HUES48 (cell line): ENCODE data around the gene LYRM4.

ENCODE experiments used
- H3K27ac ChIP-seq: one replicate; pipeline ENCODE4 v1.7.0; 2013; ENCODE audit warnings: low read depth, low read length, inconsistent platforms
- H3K27me3 ChIP-seq: 2 replicates; pipeline ENCODE4 v1.6.1; 2013; ENCODE audit warnings: mild to moderate bottlenecking, low read length; ENCODE audit not compliant: control insufficient read depth, insufficient read depth
- H3K36me3 ChIP-seq: 2 replicates; pipeline ENCODE4 v1.6.1; 2013; ENCODE audit warnings: low read length; ENCODE audit not compliant: control insufficient read depth, insufficient read depth
- H3K4me1 ChIP-seq: 2 replicates; pipeline ENCODE4 v1.6.1; 2013; ENCODE audit warnings: mild to moderate bottlenecking, low read length; ENCODE audit not compliant: control insufficient read depth, insufficient read depth
- H3K4me3 ChIP-seq: 2 replicates; pipeline ENCODE4 v1.5.1; 2013; ENCODE audit warnings: mild to moderate bottlenecking, low read depth, low read length
- H3K9ac ChIP-seq: 2 replicates; pipeline ENCODE4 v1.6.1; 2013; ENCODE audit warnings: mild to moderate bottlenecking, low read depth, low read length, moderate library complexity
- H3K9me3 ChIP-seq: 2 replicates; pipeline ENCODE4 v1.6.1; 2013; ENCODE audit warnings: low read length; ENCODE audit not compliant: control insufficient read depth, insufficient read depth

Gene LYRM4

GRCh38 chr6:5260661-5261544, at the start of gene LYRM4, which contains the start of gene FARS2:
TSS of gene LYRM4 (minus strand) at chr6:5260950. CDS start at chr6:5260733, 217 bp downstream.
TSS of gene FARS2 (plus strand) at chr6:5261513.
- Histone ChIP-seq H3K27ac (peak within 1 kb of the TSS; percentile 99), H3K27me3 (no peaks in the 10 kb centered on the region), H3K36me3 (peaks cover 13% of the 10 kb centered on the region), H3K9me3 (no peaks in the 10 kb centered on the region), H3K4me1 (peaks cover 3% of the 10 kb centered on the region; the same call in 1 of the 2 replicates), H3K4me3 (peak within 1 kb of the TSS; percentile 95), H3K9ac (peak within 1 kb of the TSS; percentile 100)

GRCh38 chr6:5308066-5308465, 47.3 kb upstream of the LYRM4 start:
- Histone ChIP-seq H3K9me3 (no peaks in the 10 kb centered on the region), H3K4me1 (peaks cover 11% of the 10 kb centered on the region), H3K27me3 (no peaks in the 10 kb centered on the region), H3K36me3 (no peaks in the 10 kb centered on the region), H3K27ac (no peak overlapping the region), H3K9ac (0 out of 2 replicates have a peak overlapping the region, but pooled peaks have one; percentile 25), H3K4me3 (no peak overlapping the region)

DNA sequence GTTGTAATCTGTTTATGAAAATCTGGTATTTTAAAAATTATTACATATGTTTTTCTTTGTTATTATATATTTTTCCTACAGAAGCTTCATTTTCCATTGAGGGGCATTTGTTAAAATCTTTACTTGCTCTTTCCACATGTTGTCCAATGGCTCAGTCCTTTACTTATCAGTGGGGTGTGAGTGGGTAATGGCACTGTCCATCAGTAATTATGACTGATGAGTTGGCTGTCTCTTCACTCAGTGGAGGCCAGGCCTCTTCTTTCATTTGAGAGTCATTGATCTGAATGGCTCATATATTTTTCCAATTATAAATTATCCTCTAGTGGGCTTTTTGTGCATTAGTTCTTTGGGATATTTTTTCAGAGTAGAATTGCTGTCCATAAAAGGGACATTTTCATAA, 46.3 kb upstream of the LYRM4 start:
- H3K9me3 ChIP-seq, result no peaks in the 10 kb centered on the region
- no peaks in the 10 kb centered on the region for H3K36me3 ChIP-seq
- no peak overlapping the region for H3K9ac ChIP-seq
- H3K4me3 ChIP-seq, result no peak overlapping the region
- no peaks in the 10 kb centered on the region for H3K27me3 ChIP-seq
- peaks cover 6% of the 10 kb centered on the region for H3K4me1 ChIP-seq
- H3K27ac ChIP-seq, result no peak overlapping the region

GRCh38 chr6:5305968-5306626, 45.3 kb upstream of the LYRM4 start:
- no peaks in the 10 kb centered on the region for H3K36me3 ChIP-seq
- no peaks in the 10 kb centered on the region for H3K27me3 ChIP-seq
- no peaks in the 10 kb centered on the region for H3K9me3 ChIP-seq
- H3K9ac ChIP-seq, result no peak overlapping the region
- no peak overlapping the region for H3K4me3 ChIP-seq
- no peak overlapping the region for H3K27ac ChIP-seq
- peaks cover 6% of the 10 kb centered on the region for H3K4me1 ChIP-seq

DNA sequence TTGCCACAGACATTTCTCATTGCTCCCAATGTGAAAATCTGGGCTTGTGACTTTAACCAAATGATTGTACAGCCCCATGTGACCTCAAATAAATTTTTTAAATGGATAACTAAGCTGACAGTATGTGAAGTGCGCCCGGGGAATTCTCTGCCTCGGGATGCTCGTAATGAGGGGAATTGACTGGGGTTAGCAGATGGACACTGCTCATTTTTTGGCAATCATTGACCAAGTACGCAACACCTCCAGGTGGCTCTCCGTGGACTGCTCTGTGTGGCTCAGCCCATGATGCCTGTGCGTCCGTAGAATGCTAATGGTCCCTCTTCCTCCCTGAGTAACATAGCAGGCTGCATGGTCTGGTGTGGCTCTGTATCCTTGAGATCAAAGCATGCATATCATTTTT, 42.9 kb upstream of the LYRM4 start:
- H3K9ac ChIP-seq, result no peak overlapping the region
- H3K4me1 ChIP-seq, result peaks cover 6% of the 10 kb centered on the region
- H3K27ac ChIP-seq, result no peak overlapping the region
- H3K36me3 ChIP-seq, result no peaks in the 10 kb centered on the region
- H3K27me3 ChIP-seq, result no peaks in the 10 kb centered on the region
- H3K9me3 ChIP-seq, result no peaks in the 10 kb centered on the region
- no peak overlapping the region for H3K4me3 ChIP-seq

DNA sequence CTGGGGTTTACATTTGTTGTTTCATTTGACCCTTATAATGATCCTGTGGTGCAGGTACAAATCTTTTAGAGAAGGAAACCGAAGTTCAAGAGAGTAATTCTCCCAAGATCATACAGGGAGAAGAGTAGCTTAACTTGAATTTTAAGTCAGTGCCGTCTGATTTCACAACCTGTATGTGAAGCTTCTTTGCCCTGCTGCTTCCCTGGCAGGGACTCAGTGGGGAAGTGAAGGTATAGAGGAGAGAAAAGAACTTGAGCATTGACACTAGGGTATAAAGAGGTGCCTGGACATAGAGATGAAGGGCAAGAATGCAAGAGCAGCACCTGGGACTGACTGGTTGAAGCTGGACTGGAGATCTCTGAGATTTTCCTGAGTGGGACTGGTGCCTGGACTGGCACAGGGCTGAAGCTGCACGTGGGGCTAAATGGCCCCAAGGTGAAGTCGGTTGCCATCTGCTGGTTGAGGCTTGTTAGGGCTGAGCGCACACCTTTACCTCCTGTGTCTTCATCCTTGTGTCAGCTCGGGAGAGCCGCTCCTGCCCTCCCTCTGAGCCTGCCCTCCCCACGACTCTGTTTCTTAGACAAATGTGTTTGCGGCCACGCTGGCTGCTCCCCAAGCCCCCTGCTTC, 42.4 kb upstream of the LYRM4 start:
- Histone ChIP-seq H3K4me1 (peaks cover 6% of the 10 kb centered on the region), H3K4me3 (no peak overlapping the region), H3K9ac (no peak overlapping the region), H3K27ac (no peak overlapping the region), H3K36me3 (no peaks in the 10 kb centered on the region), H3K27me3 (no peaks in the 10 kb centered on the region), H3K9me3 (no peaks in the 10 kb centered on the region)

DNA sequence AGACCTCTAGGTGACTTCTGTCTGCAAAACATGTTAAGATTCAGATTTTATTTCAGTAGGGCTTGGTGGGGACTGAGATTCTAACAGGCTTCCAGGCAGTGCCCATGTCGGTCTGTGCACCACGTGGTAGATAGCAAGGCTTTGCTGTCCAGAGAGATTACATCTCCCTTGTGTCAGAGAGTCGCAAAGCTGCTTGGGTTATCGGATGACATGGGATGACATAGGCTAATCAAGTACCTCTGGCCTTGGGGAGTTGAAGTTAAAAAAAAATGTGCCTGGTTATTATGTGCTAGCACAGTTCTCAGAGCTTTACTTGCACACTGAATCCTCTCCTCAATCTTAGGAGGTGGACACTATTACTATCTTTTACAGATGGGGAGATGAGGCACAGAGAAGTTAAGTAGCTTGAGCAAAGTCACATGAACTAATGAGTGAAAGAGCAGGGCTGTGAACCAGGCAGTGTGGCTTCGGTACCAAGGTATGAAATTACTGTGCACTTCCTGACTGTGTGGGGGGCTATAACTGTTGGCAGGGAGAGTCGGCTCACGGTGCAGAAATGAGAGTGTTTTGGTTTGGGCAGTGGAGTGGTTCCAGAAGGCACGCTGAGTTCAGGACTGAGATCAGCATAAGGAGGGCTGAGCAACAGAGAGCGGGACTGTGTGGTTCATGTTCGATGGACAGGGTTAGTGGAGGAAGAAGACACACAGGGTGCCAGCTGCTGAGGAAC, 41.6 kb upstream of the LYRM4 start:
- H3K36me3 ChIP-seq, result no peaks in the 10 kb centered on the region
- no peak overlapping the region for H3K27ac ChIP-seq
- no peak overlapping the region for H3K4me3 ChIP-seq
- peaks cover 9% of the 10 kb centered on the region for H3K4me1 ChIP-seq
- no peaks in the 10 kb centered on the region for H3K9me3 ChIP-seq
- no peak overlapping the region for H3K9ac ChIP-seq
- H3K27me3 ChIP-seq, result no peaks in the 10 kb centered on the region

DNA sequence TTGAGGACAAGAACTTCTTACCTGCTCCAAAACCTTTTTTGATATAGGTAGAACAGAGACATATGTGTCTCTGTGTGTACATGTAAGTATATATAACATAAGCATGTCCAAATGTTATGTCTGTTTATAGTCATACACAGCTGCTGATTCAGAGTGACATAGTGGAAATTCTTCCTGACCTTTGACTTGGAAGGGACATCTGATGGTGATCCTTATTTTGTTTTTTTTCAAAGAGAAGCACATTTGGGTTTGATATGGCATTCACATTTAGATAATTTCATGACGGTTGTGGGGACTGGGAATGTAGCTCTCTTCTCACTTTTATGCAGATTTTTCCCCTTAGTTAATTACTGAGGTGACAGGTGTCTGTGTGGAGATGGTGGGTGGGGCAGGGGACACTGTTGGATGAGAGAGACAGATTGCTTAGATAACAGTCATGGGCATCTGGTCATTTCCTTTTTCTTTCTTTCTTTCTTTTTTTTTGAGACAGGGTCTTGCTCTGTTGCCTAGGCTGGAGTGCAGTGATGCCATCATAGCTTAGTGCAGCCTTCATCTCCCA, 39.5 kb upstream of the LYRM4 start:
- Histone ChIP-seq H3K9ac (no peak overlapping the region), H3K27ac (no peak overlapping the region), H3K4me1 (peaks cover 9% of the 10 kb centered on the region), H3K9me3 (no peaks in the 10 kb centered on the region), H3K27me3 (no peaks in the 10 kb centered on the region), H3K4me3 (no peak overlapping the region), H3K36me3 (no peaks in the 10 kb centered on the region)

DNA sequence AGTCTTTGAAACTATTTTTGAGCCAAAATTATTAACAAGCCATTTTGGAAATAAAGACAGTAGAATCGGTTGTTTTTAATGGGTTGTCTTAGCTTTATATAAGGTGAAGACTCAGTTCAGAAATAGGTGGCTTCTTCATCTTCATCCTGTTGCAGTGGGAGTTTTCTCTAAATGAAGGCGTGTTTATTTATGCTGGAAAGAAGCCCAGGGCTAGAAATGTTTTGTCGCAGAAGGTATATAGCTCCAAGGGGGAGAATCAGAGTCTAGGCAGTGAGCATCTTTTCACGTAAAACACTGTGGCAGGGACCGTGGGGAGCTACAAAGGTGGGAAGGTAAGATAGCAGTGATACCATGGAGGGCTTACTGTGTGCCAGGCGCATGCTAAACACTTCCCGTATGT, 34.9 kb upstream of the LYRM4 start:
- H3K9ac ChIP-seq, result no peak overlapping the region
- no peaks in the 10 kb centered on the region for H3K9me3 ChIP-seq
- no peaks in the 10 kb centered on the region for H3K27me3 ChIP-seq
- no peaks in the 10 kb centered on the region for H3K36me3 ChIP-seq
- no peak overlapping the region for H3K4me3 ChIP-seq
- H3K27ac ChIP-seq, result no peak overlapping the region
- H3K4me1 ChIP-seq, result peaks cover 14% of the 10 kb centered on the region; the same call in 1 of the 2 replicates

DNA sequence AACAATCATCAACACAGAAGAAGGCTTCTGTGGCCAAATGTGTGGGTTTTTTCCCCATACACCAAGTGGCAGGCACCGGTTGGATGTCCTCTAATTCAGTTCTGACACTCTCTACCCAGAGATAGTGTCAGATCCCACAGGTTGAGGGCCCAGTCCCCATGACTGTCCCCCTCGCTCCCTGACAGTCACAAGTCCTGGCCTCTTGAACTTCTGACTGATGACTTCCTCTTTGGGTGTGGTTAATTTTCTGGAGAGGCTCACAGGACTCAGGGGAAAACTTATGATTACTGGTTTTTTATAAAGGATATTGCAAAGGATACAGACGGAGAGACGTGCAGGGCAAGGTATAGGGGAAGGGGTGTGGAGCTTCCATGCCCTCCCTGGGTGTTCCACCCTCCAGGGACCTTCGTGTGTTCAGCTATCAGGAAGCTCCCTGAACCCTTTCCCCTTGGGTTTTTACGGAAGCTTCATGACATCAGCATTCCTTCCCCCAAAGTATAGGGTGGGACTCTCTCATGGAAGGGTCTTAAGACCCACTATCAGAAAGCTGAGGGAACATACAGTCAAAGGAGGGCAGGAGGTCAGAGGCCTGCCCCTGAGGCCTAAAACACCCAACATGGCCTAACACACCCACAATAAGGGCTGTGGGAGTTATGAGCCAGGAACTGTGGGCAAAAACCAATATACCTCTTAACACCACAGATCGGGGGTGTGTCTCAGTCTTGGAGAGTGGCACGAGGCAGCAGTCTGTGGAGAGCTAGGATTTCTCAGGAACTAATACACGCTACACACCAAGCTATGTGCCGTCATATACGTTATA, 33.9 kb upstream of the LYRM4 start:
- Histone ChIP-seq H3K36me3 (no peaks in the 10 kb centered on the region), H3K4me3 (no peak overlapping the region), H3K9ac (no peak overlapping the region), H3K27ac (no peak overlapping the region), H3K9me3 (no peaks in the 10 kb centered on the region), H3K27me3 (no peaks in the 10 kb centered on the region), H3K4me1 (peaks cover 14% of the 10 kb centered on the region; the same call in 1 of the 2 replicates)
